HepG2 (cell line): ENCODE measurements around the gene GUCY2C. TPM values are rescaled to one million over a fixed set of nuclear protein-coding genes. Genes with fewer than 3 reads are reported as not detected.

Experiments used
- ATAC-seq: fragments of 200-7000 bp; cut with Tn5 transposase; 3 replicates; pipeline ENCODE4 v1.9.1; 2020; ENCODE audit warnings: mild to moderate bottlenecking, moderate library complexity
- BruUV-seq: library from RNA; stranded (reverse); fragments of 400-500 nt; replicated peaks from 2 replicates; lab custom pipeline; 2021; lab: Mats Ljungman, UMichigan
- CTCF ChIA-PET: fragments of 300-600 bp; formaldehyde crosslinking; extraction: SDS; loops from one replicate; lab custom pipeline; 2021; ENCODE audit warnings: low total read pairs, inconsistent platforms, low intra/inter-chr PET ratio; lab: Yijun Ruan, JAX
- POLR2A ChIA-PET: fragments of 350-600 bp; sonication (Branson Sonifier 250); formaldehyde crosslinking; loops from one replicate; lab custom pipeline; 2020; ENCODE audit warnings: antibody characterized with exemption, inconsistent platforms; lab: Yijun Ruan, JAX
- DNase-seq: peaks from one replicate; pipeline ENCODE4 v3.0.0-alpha.2; 2015; ENCODE audit warnings: low spot score
- FAIRE-seq: peaks from 3 replicates; lab custom pipeline; 2011; peaks lifted over from hg19 to GRCh38; lab: Jason Lieb, UNC
- H2AFZ ChIP-seq: one replicate; pipeline ENCODE4 v1.6.1; 2011; ENCODE audit warnings: low read length, inconsistent platforms
- H3K27ac ChIP-seq: fragments of 300-600 bp; 3 replicates; pipeline ENCODE4 v1.8.0; 2011; ENCODE audit warnings: mixed run types, mild to moderate bottlenecking, mixed read lengths, low read length, inconsistent platforms; ENCODE audit not compliant: insufficient read depth; ENCODE audit errors: extremely low read length
- H3K27me3 ChIP-seq, 2 experiments: fragments of 200-600 bp in 1 of 2; 2 replicates in 1 of 2; 3 replicates in 1 of 2; pipeline versions ENCODE4 v1.6.0 to v1.8.0; 2011; ENCODE audit warnings: low read length in 2 of 2, mild to moderate bottlenecking in 2 of 2, moderate library complexity in 2 of 2, inconsistent platforms in 1 of 2; ENCODE audit not compliant: insufficient read depth in 2 of 2, control insufficient read depth in 1 of 2
- H3K36me3 ChIP-seq, 2 experiments: fragments of 200-600 bp in 1 of 2; replicated peaks in 1 of 2; 2 replicates in 1 of 2; 3 replicates in 1 of 2; pipeline versions ENCODE4 v1.5.1 to v1.8.0; 2011; ENCODE audit warnings: low read length in 2 of 2, inconsistent platforms in 1 of 2; ENCODE audit not compliant: insufficient read depth in 2 of 2, control insufficient read depth in 1 of 2
- H3K4me1 ChIP-seq: 2 replicates; pipeline ENCODE4 v1.5.1; 2012; ENCODE audit warnings: low read length, inconsistent platforms; ENCODE audit not compliant: insufficient read depth
- H3K4me2 ChIP-seq: 2 replicates; pipeline ENCODE4 v1.6.0; 2011; ENCODE audit warnings: low read depth, low read length, inconsistent platforms
- H3K4me3 ChIP-seq, 3 experiments: fragments of 200-600 bp in 1 of 3; sonication (generic), shearing (Covaris generic) in 1 of 3; replicated peaks in 1 of 3; 2 replicates each; pipeline ENCODE4 v1.5.1; 2011 to 2016; ENCODE audit warnings: low read length in 3 of 3, inconsistent platforms in 2 of 3, low read depth in 2 of 3, mild to moderate bottlenecking in 2 of 3, control low read depth in 1 of 3, mixed read lengths in 1 of 3; ENCODE audit not compliant: insufficient read depth in 1 of 3
- H3K79me2 ChIP-seq: one replicate; pipeline ENCODE4 v1.6.1; 2011; ENCODE audit warnings: low read length, inconsistent platforms; ENCODE audit not compliant: insufficient read depth
- H3K9ac ChIP-seq: 2 replicates; pipeline ENCODE4 v1.6.0; 2011; ENCODE audit warnings: mild to moderate bottlenecking, low read depth, low read length, inconsistent platforms; ENCODE audit not compliant: insufficient read depth
- H3K9me3 ChIP-seq: 2 replicates; pipeline ENCODE4 v1.5.1; 2012; ENCODE audit warnings: mild to moderate bottlenecking, low read length
- H4K20me1 ChIP-seq: 2 replicates; pipeline ENCODE4 v1.6.0; 2011; ENCODE audit warnings: inconsistent platforms, mild to moderate bottlenecking, low read length, moderate library complexity; ENCODE audit not compliant: insufficient read depth
- AHR ChIP-seq: IDR thresholded peaks from 2 replicates; pipeline ENCODE4 v1.6.1; 2018; ENCODE audit warnings: missing genetic modification reagents, missing compliant biosample characterization
- CHCHD3 ChIP-seq: sonication (generic); formaldehyde crosslinking; IDR thresholded peaks from 2 replicates; pipeline ENCODE4 v1.8.0; 2022; ENCODE audit warnings: mild to moderate bottlenecking, missing genetic modification reagents, moderate library complexity
- DNMT3B ChIP-seq: conservative IDR thresholded peaks from 2 replicates; pipeline ENCODE4 v1.6.1; 2016; ENCODE audit warnings: missing biosample characterization, control low read depth
- ETV6 ChIP-seq: sonication (generic); formaldehyde crosslinking; conservative IDR thresholded peaks from 2 replicates; pipeline ENCODE4 v1.4.0; 2020; ENCODE audit warnings: missing genetic modification reagents
- NCOA1 ChIP-seq: sonication (generic); formaldehyde crosslinking; IDR thresholded peaks from 2 replicates; pipeline ENCODE4 v1.9.0; 2021; ENCODE audit warnings: missing genetic modification reagents
- PLRG1 ChIP-seq: fragments of 450-650 bp; conservative IDR thresholded peaks from 2 replicates; pipeline ENCODE4 v1.6.1; 2016
- RFXANK ChIP-seq: IDR thresholded peaks from 2 replicates; pipeline ENCODE4 v1.6.1; 2016
- SP140L ChIP-seq: sonication (generic); formaldehyde crosslinking; IDR thresholded peaks from 2 replicates; pipeline ENCODE4 v1.4.0; 2020; ENCODE audit warnings: missing genetic modification reagents, borderline replicate concordance
- ZBTB1 ChIP-seq: sonication (generic); formaldehyde crosslinking; IDR thresholded peaks from 2 replicates; pipeline ENCODE4 v1.4.0; 2020; ENCODE audit warnings: missing genetic modification reagents, borderline replicate concordance
- ZFP36 ChIP-seq: fragments of 150-350 bp; IDR thresholded peaks from 2 replicates; pipeline ENCODE4 v1.6.1; 2018; ENCODE audit warnings: borderline replicate concordance, low read length, low read depth; ENCODE audit not compliant: partially characterized antibody
- ZFP37 ChIP-seq: sonication (generic); formaldehyde crosslinking; IDR thresholded peaks from 2 replicates; pipeline ENCODE4 v1.4.0; 2020; ENCODE audit warnings: missing genetic modification reagents, borderline replicate concordance
- ZNF343 ChIP-seq: sonication (generic); formaldehyde crosslinking; IDR thresholded peaks from 2 replicates; pipeline ENCODE4 v1.4.0; 2020; ENCODE audit warnings: mild to moderate bottlenecking, missing genetic modification reagents
- ZNF552 ChIP-seq: sonication (generic); formaldehyde crosslinking; IDR thresholded peaks from 2 replicates; pipeline ENCODE4 v1.9.0; 2022; ENCODE audit warnings: missing genetic modification reagents, mild to moderate bottlenecking, borderline replicate concordance
- ZNF605 ChIP-seq: sonication (generic); formaldehyde crosslinking; IDR thresholded peaks from 2 replicates; pipeline ENCODE4 v1.8.0; 2022; ENCODE audit warnings: mild to moderate bottlenecking, missing genetic modification reagents
- ZNF674 ChIP-seq: sonication (generic); formaldehyde crosslinking; IDR thresholded peaks from 2 replicates; pipeline ENCODE4 v1.5.0; 2020; ENCODE audit warnings: low read depth, mild to moderate bottlenecking, missing genetic modification reagents
- ZNF678 ChIP-seq: sonication (generic); formaldehyde crosslinking; IDR thresholded peaks from 2 replicates; pipeline ENCODE4 v1.4.0; 2020; ENCODE audit warnings: mild to moderate bottlenecking, missing genetic modification reagents
- WGBS: methylation state at CpG from one replicate; pipeline ENCODE4 v1.1.6; 2017; ENCODE audit warnings: low lambda C conversion rate; 5-methylcytosine and 5-hydroxymethylcytosine counted together
- in situ Hi-C: cut with HindIII; loops from 2 replicates; pipeline ENCODE4 v1.10.0; 2017; ENCODE audit warnings: low pct_unique_long_range_greater_than_20kb; ENCODE audit not compliant: extremely low pct_ligation_motif_present
- intact Hi-C: fragments of 100-400 bp; cut with micrococcal nuclease; formaldehyde crosslinking; loops from one replicate; pipeline ENCODE4 v1.10.0; 2022; ENCODE audit not compliant: unreplicated experiment
- polyA plus RNA-seq, 8 experiments: library from polyadenylated mRNA; depleted of rRNA in 3 of 8; stranded (reverse) in 7 of 8; unstranded in 1 of 8; fragments of >200 nt; fragmentation: Illumina TruSeq in 4 of 8; extraction: Trizol in 4 of 8; gene quantifications; 2 replicates each; pipeline versions ENCODE4 v1.2.1 to v1.2.3, GENCODE V29; 2011 to 2016; ENCODE audit warnings: low read depth in 4 of 8, missing spikeins in 1 of 8, mixed read lengths in 1 of 8; ENCODE audit not compliant: insufficient read depth in 1 of 8
- total RNA-seq, 5 experiments: library from RNA; depleted of rRNA; stranded (reverse); fragments of >200 nt; fragmentation: Illumina TruSeq; extraction: Trizol; gene quantifications; 2 replicates each; pipeline ENCODE4 v1.2.3, GENCODE V29; 2016; ENCODE audit warnings: low read depth in 1 of 5
- TF ChIP-seq, protein P1 (sequence below): sonication (generic); formaldehyde crosslinking; IDR thresholded peaks from 2 replicates; pipeline ENCODE4 v1.8.0; 2022; ENCODE audit warnings: missing genetic modification reagents, mild to moderate bottlenecking, moderate library complexity, borderline replicate concordance
- TF ChIP-seq, protein P2 (sequence below): sonication (generic); formaldehyde crosslinking; IDR thresholded peaks from 2 replicates; pipeline ENCODE4 v1.4.0; 2020; ENCODE audit warnings: missing genetic modification reagents

Gene GUCY2C
- total and polyA plus RNA-seq, 2 of the 13 experiments (the other 11 are each of a cell fraction or from before 2014, with no cell fraction given), result not detected

DNA sequence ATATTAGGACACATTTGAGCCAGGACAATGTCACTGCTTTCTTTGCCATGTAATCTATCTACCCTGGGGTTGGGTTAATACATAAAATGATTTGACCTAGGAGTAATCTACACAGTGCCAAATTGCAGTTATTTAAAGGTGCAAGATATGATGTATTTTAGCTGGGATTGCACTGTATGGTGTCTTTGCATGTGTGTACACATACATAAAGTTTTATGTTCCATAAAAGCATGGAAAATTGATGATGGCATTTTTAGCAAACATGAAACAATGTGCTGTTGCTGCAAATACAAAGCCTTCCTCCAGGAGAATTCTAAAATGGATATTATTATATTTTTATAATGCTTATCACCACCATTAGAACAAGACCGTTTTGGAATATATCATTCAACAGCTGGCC is 104.7 kb downstream of the GUCY2C start:
- no peaks in the 10 kb centered on the region for H3K36me3 ChIP-seq
- in situ Hi-C loops, result no loop called here
- FAIRE-seq (no peak), DNase-seq (no peak), ATAC-seq (no peak)
- intact Hi-C loops, result no loop called here
- 0% methylated on average over 1 of the region's 1 CpG for WGBS
- H3K27me3 ChIP-seq, result no peaks in the 10 kb centered on the region
- no peak overlapping the region for H3K9ac ChIP-seq
- TF ChIP-seq ZBTB1 (CRISPR knock-in tag), result no peak
- no peak for TF ChIP-seq CHCHD3 (CRISPR knock-in tag)
- TF ChIP-seq, protein P1, sequence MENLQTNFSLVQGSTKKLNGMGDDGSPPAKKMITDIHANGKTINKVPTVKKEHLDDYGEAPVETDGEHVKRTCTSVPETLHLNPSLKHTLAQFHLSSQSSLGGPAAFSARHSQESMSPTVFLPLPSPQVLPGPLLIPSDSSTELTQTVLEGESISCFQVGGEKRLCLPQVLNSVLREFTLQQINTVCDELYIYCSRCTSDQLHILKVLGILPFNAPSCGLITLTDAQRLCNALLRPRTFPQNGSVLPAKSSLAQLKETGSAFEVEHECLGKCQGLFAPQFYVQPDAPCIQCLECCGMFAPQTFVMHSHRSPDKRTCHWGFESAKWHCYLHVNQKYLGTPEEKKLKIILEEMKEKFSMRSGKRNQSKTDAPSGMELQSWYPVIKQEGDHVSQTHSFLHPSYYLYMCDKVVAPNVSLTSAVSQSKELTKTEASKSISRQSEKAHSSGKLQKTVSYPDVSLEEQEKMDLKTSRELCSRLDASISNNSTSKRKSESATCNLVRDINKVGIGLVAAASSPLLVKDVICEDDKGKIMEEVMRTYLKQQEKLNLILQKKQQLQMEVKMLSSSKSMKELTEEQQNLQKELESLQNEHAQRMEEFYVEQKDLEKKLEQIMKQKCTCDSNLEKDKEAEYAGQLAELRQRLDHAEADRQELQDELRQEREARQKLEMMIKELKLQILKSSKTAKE, result no peak
- no peak for TF ChIP-seq ETV6 (CRISPR knock-in tag)
- TF ChIP-seq ZNF605 (CRISPR knock-in tag), result no peak
- TF ChIP-seq ZFP36, result no peak
- TF ChIP-seq ZFP37, result no peak
- TF ChIP-seq ZNF678 (CRISPR knock-in tag), result no peak
- TF ChIP-seq RFXANK (CRISPR knock-in tag), result no peak
- no peak for TF ChIP-seq NCOA1
- TF ChIP-seq AHR (CRISPR knock-in tag), result no peak
- no peak for TF ChIP-seq SP140L (CRISPR knock-in tag)
- TF ChIP-seq ZNF674, result no peak
- TF ChIP-seq, protein P2, sequence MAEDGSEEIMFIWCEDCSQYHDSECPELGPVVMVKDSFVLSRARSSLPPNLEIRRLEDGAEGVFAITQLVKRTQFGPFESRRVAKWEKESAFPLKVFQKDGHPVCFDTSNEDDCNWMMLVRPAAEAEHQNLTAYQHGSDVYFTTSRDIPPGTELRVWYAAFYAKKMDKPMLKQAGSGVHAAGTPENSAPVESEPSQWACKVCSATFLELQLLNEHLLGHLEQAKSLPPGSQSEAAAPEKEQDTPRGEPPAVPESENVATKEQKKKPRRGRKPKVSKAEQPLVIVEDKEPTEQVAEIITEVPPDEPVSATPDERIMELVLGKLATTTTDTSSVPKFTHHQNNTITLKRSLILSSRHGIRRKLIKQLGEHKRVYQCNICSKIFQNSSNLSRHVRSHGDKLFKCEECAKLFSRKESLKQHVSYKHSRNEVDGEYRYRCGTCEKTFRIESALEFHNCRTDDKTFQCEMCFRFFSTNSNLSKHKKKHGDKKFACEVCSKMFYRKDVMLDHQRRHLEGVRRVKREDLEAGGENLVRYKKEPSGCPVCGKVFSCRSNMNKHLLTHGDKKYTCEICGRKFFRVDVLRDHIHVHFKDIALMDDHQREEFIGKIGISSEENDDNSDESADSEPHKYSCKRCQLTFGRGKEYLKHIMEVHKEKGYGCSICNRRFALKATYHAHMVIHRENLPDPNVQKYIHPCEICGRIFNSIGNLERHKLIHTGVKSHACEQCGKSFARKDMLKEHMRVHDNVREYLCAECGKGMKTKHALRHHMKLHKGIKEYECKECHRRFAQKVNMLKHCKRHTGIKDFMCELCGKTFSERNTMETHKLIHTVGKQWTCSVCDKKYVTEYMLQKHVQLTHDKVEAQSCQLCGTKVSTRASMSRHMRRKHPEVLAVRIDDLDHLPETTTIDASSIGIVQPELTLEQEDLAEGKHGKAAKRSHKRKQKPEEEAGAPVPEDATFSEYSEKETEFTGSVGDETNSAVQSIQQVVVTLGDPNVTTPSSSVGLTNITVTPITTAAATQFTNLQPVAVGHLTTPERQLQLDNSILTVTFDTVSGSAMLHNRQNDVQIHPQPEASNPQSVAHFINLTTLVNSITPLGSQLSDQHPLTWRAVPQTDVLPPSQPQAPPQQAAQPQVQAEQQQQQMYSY (CRISPR knock-in tag), result no peak
- no peak for TF ChIP-seq ZNF343 (CRISPR knock-in tag)
- no peak for TF ChIP-seq ZNF552 (CRISPR knock-in tag)
- no peak for TF ChIP-seq PLRG1
- no peak for TF ChIP-seq DNMT3B (CRISPR knock-in tag)
- H2AFZ ChIP-seq, result no peak overlapping the region
- no peak overlapping the region for H3K27ac ChIP-seq
- ChIA-PET POLR2A (no interaction called here), CTCF (no interaction called here)
- no peaks in the 10 kb centered on the region for H3K79me2 ChIP-seq
- H4K20me1 ChIP-seq, result no peaks in the 10 kb centered on the region
- no peaks in the 10 kb centered on the region for H3K9me3 ChIP-seq
- H3K4me1 ChIP-seq, result no peaks in the 10 kb centered on the region
- no peak overlapping the region for H3K4me2 ChIP-seq
- no peak overlapping the region for H3K4me3 ChIP-seq
- BruUV-seq, result no TSS peak
